ENCODE measurements around the gene LIPC.

DNA sequence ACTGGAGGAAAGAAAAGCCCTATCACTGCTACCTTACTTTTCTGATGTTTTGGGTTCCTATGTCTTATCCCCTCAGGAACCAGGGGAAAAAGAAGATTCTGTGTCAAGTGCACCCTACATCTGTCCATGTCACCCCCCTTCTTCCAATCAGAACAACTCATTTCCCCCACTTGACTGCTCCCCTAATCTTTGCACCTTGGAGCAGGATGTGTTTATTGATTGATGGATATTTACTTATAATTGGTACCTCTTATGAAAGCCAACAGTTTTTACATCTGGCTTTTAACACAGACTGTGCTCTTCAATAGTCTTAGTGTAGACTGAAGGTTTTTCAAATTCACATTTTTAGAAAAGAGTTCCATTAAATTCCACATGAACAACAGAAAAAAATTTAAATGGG is 33.3 kb downstream of the LIPC start:
- TF ChIP-seq POLR2A (IDR thresholded peaks at IDR 0.05; ENCODE audit: low read length) (no peak), GATA1 (IDR thresholded peaks at IDR 0.05; ENCODE audit: low read depth, low read length) (no peak)

Data from erythroblast (primary cell).